GM12872 (cell line): Measurements from ENCODE around the gene SIRPB2.

Experiments
- CTCF ChIP-seq: IDR thresholded peaks from 3 replicates; pipeline ENCODE4 v1.5.1; 2011; ENCODE audit warnings: low read depth, mild to moderate bottlenecking, low read length, moderate library complexity; ENCODE audit not compliant: insufficient read depth

SIRPB2 gene

GRCh38 chr20:1474325-1474724 lies 16.9 kb downstream of the SIRPB2 start:
- no peak for TF ChIP-seq CTCF

- no peak for TF ChIP-seq CTCF
These were observed 17.7 kb downstream of the SIRPB2 start for GRCh38 chr20:1473246-1474220.

- no peak for TF ChIP-seq CTCF
These were observed 18.5 kb downstream of the SIRPB2 start for GRCh38 chr20:1472556-1473245.

- TF ChIP-seq CTCF: no peak
These were observed 20.0 kb downstream of the SIRPB2 start for GRCh38 chr20:1471242-1471641.

GRCh38 chr20:1469925-1470571 lies 21.2 kb downstream of the SIRPB2 start:
- TF ChIP-seq CTCF: peak; percentile 73

- TF ChIP-seq CTCF: no peak
These were observed 21.8 kb downstream of the SIRPB2 start for GRCh38 chr20:1469306-1469905.
